Astrocyte (in vitro differentiated cells and primary cell): Measurements from ENCODE around the gene KRT74. TPM values are rescaled to one million over a fixed set of nuclear protein-coding genes. Genes with fewer than 3 reads are reported as not detected.

Experiments
- DNase-seq: peaks from one replicate; pipeline ENCODE4 v3.0.0-alpha.2; 2010; ENCODE audit warnings: low read depth
- FAIRE-seq: peaks from 2 replicates; lab custom pipeline; 2011; peaks lifted over from hg19 to GRCh38; lab: Jason Lieb, UNC
- H2AFZ ChIP-seq: 2 replicates; pipeline ENCODE4 v1.6.0; 2012; ENCODE audit warnings: low read depth, low read length, inconsistent platforms
- H3K27ac ChIP-seq: 2 replicates; pipeline ENCODE4 v1.5.1; 2011; ENCODE audit warnings: low read depth, low read length, inconsistent platforms
- H3K27me3 ChIP-seq: 2 replicates; pipeline ENCODE4 v1.6.0; 2011; ENCODE audit warnings: low read length, inconsistent platforms; ENCODE audit not compliant: insufficient read depth
- H3K36me3 ChIP-seq: 2 replicates; pipeline ENCODE4 v1.5.1; 2011; ENCODE audit warnings: low read length, inconsistent platforms; ENCODE audit not compliant: insufficient read depth
- H3K4me1 ChIP-seq: 2 replicates; pipeline ENCODE4 v1.5.1; 2011; ENCODE audit warnings: low read length, inconsistent platforms; ENCODE audit not compliant: insufficient read depth
- H3K4me2 ChIP-seq: 2 replicates; pipeline ENCODE4 v1.6.0; 2012; ENCODE audit warnings: low read length, inconsistent platforms
- H3K4me3 ChIP-seq: 2 replicates; pipeline ENCODE4 v1.5.1; 2011; ENCODE audit warnings: low read depth, mild to moderate bottlenecking, low read length, inconsistent platforms; ENCODE audit not compliant: insufficient read depth
- H3K79me2 ChIP-seq: 2 replicates; pipeline ENCODE4 v1.6.0; 2012; ENCODE audit warnings: mild to moderate bottlenecking, low read length, inconsistent platforms; ENCODE audit not compliant: insufficient read depth
- H3K9ac ChIP-seq: 2 replicates; pipeline ENCODE4 v1.6.0; 2012; ENCODE audit warnings: mild to moderate bottlenecking, low read length, inconsistent platforms
- H3K9me3 ChIP-seq: 2 replicates; pipeline ENCODE4 v1.5.1; 2012; ENCODE audit warnings: low read depth, mild to moderate bottlenecking, low read length, inconsistent platforms; ENCODE audit not compliant: insufficient read depth
- H4K20me1 ChIP-seq: 2 replicates; pipeline ENCODE4 v1.6.0; 2012; ENCODE audit warnings: low read length, inconsistent platforms; ENCODE audit not compliant: insufficient read depth
- H3K27ac Mint-ChIP-seq: one replicate; pipeline ENCODE4 v1.8.0; 2021; ENCODE audit warnings: mild to moderate bottlenecking, mixed read lengths; ENCODE audit not compliant: unreplicated experiment
- H3K27me3 Mint-ChIP-seq: one replicate; pipeline ENCODE4 v1.8.0; 2021; ENCODE audit warnings: low read depth, mixed read lengths; ENCODE audit not compliant: unreplicated experiment
- H3K36me3 Mint-ChIP-seq: one replicate; pipeline ENCODE4 v1.8.0; 2021; ENCODE audit warnings: low read depth, mixed read lengths; ENCODE audit not compliant: unreplicated experiment
- H3K4me1 Mint-ChIP-seq: one replicate; pipeline ENCODE4 v1.8.0; 2021; ENCODE audit warnings: low read depth, mixed read lengths; ENCODE audit not compliant: unreplicated experiment
- H3K4me3 Mint-ChIP-seq: one replicate; pipeline ENCODE4 v1.8.0; 2021; ENCODE audit warnings: mild to moderate bottlenecking, moderate library complexity, mixed read lengths; ENCODE audit not compliant: unreplicated experiment
- H3K9me3 Mint-ChIP-seq: one replicate; pipeline ENCODE4 v1.8.0; 2021; ENCODE audit warnings: mild to moderate bottlenecking, mixed read lengths; ENCODE audit not compliant: unreplicated experiment
- EZH2 ChIP-seq: IDR thresholded peaks from 2 replicates; pipeline ENCODE4 v1.6.1; 2012; ENCODE audit warnings: mild to moderate bottlenecking, low read length, inconsistent platforms; ENCODE audit not compliant: insufficient read depth
- total RNA-seq: library from RNA; stranded (reverse); gene quantifications from 2 replicates; pipeline ENCODE4 v1.2.1, GENCODE V29; 2021
- TF ChIP-seq, protein P1 (sequence below): IDR thresholded peaks from 2 replicates; pipeline ENCODE4 v1.5.1; 2011; ENCODE audit warnings: low read depth, mild to moderate bottlenecking, inconsistent platforms, low read length, moderate library complexity; ENCODE audit not compliant: insufficient read depth

The KRT74 gene
- total RNA-seq, 1 donor from 2014 or later = not detected

DNA sequence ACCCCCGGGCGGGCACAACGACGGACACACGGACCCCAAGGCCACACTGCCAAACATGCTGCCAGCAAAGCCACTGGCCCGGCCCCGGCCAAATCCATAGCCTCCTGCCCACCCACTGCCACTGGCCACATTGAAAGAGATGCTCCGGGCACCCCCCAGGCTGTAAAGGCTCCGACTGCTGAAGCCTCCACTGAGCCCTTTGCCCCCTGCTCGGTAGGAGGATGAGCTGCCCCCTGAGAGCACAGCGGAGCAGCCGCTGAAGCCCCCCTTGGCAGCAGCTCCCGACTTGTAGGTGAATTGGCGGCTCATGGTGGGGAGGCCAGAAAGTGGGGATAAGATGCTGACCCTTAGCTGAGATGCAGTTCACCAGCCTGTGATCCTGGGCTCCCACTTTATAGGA is 44.6 kb upstream of the KRT74 start, which contains the start of gene KRT73:
KRT73 (minus strand) TSS at position 344 of the 400 bp plus-strand sequence; CDS start at position 309, 35 bp downstream.
- H3K4me3 ChIP-seq = no peak within 1 kb of the TSS
- FAIRE-seq = no peak

DNA sequence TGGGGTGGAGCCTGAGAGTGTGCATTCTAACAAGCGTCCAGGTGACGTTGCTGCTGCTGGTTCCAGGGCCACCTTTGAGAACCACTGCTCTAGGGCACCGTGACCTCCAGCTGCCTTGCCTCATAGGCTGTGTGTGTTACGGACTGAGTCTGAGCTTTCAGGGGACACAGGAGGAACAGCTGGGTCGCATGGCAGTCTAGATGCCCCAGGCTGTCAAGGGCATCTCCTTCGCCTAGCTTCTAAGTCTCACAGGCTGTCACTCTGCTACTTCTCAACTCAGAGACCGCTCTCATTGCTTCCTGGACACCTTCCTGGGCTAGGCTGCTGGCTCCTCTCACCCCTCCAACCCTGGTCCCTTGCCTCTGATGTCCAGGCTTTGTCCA is 43.8 kb upstream of the KRT74 start:
- H3K4me1 ChIP-seq = no peaks in the 10 kb centered on the region
- no peak overlapping the region for H3K4me3 ChIP-seq
- H3K4me1 Mint-ChIP-seq = peaks cover 6% of the 10 kb centered on the region
- no peaks in the 10 kb centered on the region for H3K79me2 ChIP-seq
- peaks cover 62% of the 10 kb centered on the region for H3K27me3 Mint-ChIP-seq
- FAIRE-seq (no peak), DNase-seq (no peak)
- H3K4me3 Mint-ChIP-seq = no peak overlapping the region
- H3K9ac ChIP-seq = no peak overlapping the region
- H3K27ac Mint-ChIP-seq = no peak overlapping the region
- no peaks in the 10 kb centered on the region for H3K36me3 ChIP-seq
- H3K27ac ChIP-seq = no peak overlapping the region
- H3K27me3 ChIP-seq = peaks cover 5% of the 10 kb centered on the region
- H3K9me3 Mint-ChIP-seq = no peaks in the 10 kb centered on the region
- no peaks in the 10 kb centered on the region for H3K36me3 Mint-ChIP-seq
- no peak overlapping the region for H3K4me2 ChIP-seq
- TF ChIP-seq EZH2 = no peak
- TF ChIP-seq, protein P1, sequence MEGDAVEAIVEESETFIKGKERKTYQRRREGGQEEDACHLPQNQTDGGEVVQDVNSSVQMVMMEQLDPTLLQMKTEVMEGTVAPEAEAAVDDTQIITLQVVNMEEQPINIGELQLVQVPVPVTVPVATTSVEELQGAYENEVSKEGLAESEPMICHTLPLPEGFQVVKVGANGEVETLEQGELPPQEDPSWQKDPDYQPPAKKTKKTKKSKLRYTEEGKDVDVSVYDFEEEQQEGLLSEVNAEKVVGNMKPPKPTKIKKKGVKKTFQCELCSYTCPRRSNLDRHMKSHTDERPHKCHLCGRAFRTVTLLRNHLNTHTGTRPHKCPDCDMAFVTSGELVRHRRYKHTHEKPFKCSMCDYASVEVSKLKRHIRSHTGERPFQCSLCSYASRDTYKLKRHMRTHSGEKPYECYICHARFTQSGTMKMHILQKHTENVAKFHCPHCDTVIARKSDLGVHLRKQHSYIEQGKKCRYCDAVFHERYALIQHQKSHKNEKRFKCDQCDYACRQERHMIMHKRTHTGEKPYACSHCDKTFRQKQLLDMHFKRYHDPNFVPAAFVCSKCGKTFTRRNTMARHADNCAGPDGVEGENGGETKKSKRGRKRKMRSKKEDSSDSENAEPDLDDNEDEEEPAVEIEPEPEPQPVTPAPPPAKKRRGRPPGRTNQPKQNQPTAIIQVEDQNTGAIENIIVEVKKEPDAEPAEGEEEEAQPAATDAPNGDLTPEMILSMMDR = no peak
- no peak overlapping the region for H2AFZ ChIP-seq
- H4K20me1 ChIP-seq = no peaks in the 10 kb centered on the region
- no peaks in the 10 kb centered on the region for H3K9me3 ChIP-seq

More for the DNA sequence above, 44.6 kb upstream of the KRT74 start, which contains the start of gene KRT73:
- no peaks in the 10 kb centered on the region for H3K79me2 ChIP-seq
- H3K27me3 Mint-ChIP-seq = peaks cover 55% of the 10 kb centered on the region
- H3K4me1 ChIP-seq = no peaks in the 10 kb centered on the region
- H3K27ac ChIP-seq = no peak within 1 kb of the TSS
- H3K4me3 Mint-ChIP-seq = no peak within 1 kb of the TSS
- H3K9me3 Mint-ChIP-seq = no peaks in the 10 kb centered on the region
- H3K27me3 ChIP-seq = peaks cover 4% of the 10 kb centered on the region
- no peak within 1 kb of the TSS for H3K27ac Mint-ChIP-seq
- H3K4me2 ChIP-seq = no peak within 1 kb of the TSS
- H3K36me3 Mint-ChIP-seq = no peaks in the 10 kb centered on the region
- no peaks in the 10 kb centered on the region for H4K20me1 ChIP-seq
- H3K4me1 Mint-ChIP-seq = peaks cover 6% of the 10 kb centered on the region
- H3K9ac ChIP-seq = no peak within 1 kb of the TSS
- TF ChIP-seq EZH2 = no peak
- TF ChIP-seq, protein P1 = no peak
- no peak for DNase-seq
- H3K36me3 ChIP-seq = no peaks in the 10 kb centered on the region
- H3K9me3 ChIP-seq = no peaks in the 10 kb centered on the region
- no peak within 1 kb of the TSS for H2AFZ ChIP-seq

DNA sequence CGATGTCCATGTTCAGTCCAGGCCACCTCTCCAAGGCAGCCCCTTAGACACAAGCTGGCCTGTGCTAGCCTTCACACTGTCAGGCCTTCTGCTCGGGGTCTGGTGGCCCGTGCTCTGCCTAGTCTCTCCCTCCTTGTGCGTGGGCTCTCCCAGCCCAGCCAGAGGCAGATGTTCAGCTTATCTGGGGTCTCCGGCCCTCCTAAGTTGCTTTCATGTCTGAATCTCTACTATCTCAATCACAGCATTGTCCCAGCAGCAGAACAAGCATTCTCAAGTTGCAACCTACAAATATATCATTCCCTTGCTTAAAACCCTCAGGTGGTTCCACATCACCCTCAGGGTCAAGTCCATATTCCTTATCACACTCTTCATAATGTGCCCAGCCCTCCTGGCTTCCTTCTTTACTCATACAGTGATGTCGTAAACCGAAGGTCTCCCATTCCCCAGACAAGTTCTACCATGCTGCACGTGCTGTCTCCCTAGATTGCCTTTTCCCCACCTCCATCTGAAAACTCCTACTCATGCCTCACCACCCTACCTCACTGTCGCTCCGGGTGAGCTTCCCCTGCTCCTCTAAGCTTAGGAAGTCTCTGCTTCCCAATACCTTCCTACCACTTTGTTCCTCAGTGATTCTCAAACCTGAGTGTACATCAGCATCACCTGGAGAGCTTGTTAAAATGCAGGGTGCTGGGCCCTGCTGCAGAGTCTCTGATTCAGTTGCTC is 43.2 kb upstream of the KRT74 start:
- Histone ChIP-seq H3K36me3 (no peaks in the 10 kb centered on the region), H3K4me3 (no peak overlapping the region), H3K9me3 (no peaks in the 10 kb centered on the region), H3K79me2 (no peaks in the 10 kb centered on the region), H4K20me1 (no peaks in the 10 kb centered on the region), H3K27ac (no peak overlapping the region), H2AFZ (no peak overlapping the region), H3K27me3 (peaks cover 8% of the 10 kb centered on the region), H3K4me1 (no peaks in the 10 kb centered on the region), H3K9ac (no peak overlapping the region), H3K4me2 (no peak overlapping the region)
- H3K27me3 Mint-ChIP-seq = peaks cover 67% of the 10 kb centered on the region
- no peaks in the 10 kb centered on the region for H3K9me3 Mint-ChIP-seq
- FAIRE-seq (no peak), DNase-seq (no peak)
- H3K4me1 Mint-ChIP-seq = peaks cover 6% of the 10 kb centered on the region
- TF ChIP-seq, protein P1 = no peak
- no peak for TF ChIP-seq EZH2
- no peak overlapping the region for H3K4me3 Mint-ChIP-seq
- peaks cover under 1% of the 10 kb centered on the region for H3K36me3 Mint-ChIP-seq
- H3K27ac Mint-ChIP-seq = no peak overlapping the region
